ENCODE results near the gene SUCO.

GRCh38 chr1:172486805-172487454 lies 46.0 kb upstream of the SUCO start:
- TF ChIP-seq ZC3H11A (IDR thresholded peaks at IDR 0.05): no peak
- no peak for TF ChIP-seq POLR2A (IDR thresholded peaks at IDR 0.05; ENCODE audit: low read length)
- TF ChIP-seq USF2 (IDR thresholded peaks at IDR 0.05): no peak
- TF ChIP-seq, protein P1, sequence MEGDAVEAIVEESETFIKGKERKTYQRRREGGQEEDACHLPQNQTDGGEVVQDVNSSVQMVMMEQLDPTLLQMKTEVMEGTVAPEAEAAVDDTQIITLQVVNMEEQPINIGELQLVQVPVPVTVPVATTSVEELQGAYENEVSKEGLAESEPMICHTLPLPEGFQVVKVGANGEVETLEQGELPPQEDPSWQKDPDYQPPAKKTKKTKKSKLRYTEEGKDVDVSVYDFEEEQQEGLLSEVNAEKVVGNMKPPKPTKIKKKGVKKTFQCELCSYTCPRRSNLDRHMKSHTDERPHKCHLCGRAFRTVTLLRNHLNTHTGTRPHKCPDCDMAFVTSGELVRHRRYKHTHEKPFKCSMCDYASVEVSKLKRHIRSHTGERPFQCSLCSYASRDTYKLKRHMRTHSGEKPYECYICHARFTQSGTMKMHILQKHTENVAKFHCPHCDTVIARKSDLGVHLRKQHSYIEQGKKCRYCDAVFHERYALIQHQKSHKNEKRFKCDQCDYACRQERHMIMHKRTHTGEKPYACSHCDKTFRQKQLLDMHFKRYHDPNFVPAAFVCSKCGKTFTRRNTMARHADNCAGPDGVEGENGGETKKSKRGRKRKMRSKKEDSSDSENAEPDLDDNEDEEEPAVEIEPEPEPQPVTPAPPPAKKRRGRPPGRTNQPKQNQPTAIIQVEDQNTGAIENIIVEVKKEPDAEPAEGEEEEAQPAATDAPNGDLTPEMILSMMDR (IDR thresholded peaks at IDR 0.05): no peak
- no peak for TF ChIP-seq RAD21 (conservative IDR thresholded peaks at IDR 0.05 in 1 of 2, IDR thresholded peaks at IDR 0.05 in 1 of 2)
- TF ChIP-seq TP53 (CRISPR knock-in tag; IDR thresholded peaks at IDR 0.05): no peak
- TF ChIP-seq CHD2 (IDR thresholded peaks at IDR 0.05; ENCODE audit: low read length, partially characterized antibody): no peak
- no peak for TF ChIP-seq CHD4 (IDR thresholded peaks at IDR 0.05; ENCODE audit: borderline replicate concordance)
- no peak for TF ChIP-seq ELK1 (IDR thresholded peaks at IDR 0.05; ENCODE audit: low read depth, low read length)

All from A549 (cell line).